Activated CD8-positive, alpha-beta memory T cell treated with anti-CD3 and anti-CD28 coated beads for 4 hours (primary cell): ENCODE measurements around the gene LRRC66.

Experiments
- DNase-seq, 2 donors: peaks; one replicate each; pipeline ENCODE4 v3.0.0-alpha.2; 2020; ENCODE audit warnings: low read depth in 2 of 2

The LRRC66 gene, protein sequence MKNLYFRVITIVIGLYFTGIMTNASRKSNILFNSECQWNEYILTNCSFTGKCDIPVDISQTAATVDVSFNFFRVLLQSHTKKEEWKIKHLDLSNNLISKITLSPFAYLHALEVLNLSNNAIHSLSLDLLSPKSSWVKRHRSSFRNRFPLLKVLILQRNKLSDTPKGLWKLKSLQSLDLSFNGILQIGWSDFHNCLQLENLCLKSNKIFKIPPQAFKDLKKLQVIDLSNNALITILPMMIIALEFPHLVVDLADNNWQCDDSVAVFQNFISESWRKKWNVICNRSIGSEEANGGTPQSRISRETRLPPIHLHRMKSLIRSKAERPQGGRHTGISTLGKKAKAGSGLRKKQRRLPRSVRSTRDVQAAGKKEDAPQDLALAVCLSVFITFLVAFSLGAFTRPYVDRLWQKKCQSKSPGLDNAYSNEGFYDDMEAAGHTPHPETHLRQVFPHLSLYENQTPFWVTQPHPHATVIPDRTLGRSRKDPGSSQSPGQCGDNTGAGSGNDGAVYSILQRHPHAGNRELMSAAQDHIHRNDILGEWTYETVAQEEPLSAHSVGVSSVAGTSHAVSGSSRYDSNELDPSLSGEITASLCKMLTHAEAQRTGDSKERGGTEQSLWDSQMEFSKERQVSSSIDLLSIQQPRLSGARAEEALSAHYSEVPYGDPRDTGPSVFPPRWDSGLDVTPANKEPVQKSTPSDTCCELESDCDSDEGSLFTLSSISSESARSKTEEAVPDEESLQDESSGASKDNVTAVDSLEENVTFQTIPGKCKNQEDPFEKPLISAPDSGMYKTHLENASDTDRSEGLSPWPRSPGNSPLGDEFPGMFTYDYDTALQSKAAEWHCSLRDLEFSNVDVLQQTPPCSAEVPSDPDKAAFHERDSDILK

DNA sequence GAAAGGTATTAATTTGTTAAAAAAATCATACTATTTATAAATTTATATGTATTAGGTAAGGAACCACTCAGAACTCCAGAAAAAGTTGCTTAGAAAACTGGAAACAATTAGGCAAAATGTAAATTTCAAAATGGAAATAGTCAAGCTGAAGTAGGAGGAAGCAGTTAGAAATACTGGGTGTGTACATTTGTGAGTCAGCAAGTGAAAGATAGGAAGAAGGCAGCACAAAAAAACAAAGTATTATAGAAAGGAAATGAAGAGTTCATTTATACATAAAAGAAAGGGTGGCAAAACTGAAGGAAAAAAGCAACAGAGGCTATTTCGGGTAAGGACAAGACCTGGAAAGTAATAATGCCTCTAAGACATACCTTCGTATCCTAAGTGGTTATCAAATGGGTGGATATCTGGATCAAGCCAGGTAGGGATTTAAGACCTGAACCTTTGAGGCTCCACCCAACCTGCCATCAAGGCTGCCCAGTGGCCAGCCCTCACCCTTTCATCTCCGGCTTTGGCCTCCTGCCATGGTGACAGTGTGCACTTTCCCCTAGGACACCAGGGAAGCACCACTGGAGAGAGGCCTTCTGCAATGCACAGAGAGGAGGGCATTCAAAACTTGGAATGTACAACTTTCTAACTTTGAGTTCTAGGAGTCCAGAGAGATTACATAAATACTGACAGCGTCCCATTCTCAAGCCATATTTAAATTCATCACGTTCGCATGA, at the start of gene LRRC66:
Gene LRRC66 (minus strand): TSS at position 428 of the 722 bp plus-strand sequence. CDS start 2,750 bp downstream, outside the sequence.
- no peak for DNase-seq

DNA sequence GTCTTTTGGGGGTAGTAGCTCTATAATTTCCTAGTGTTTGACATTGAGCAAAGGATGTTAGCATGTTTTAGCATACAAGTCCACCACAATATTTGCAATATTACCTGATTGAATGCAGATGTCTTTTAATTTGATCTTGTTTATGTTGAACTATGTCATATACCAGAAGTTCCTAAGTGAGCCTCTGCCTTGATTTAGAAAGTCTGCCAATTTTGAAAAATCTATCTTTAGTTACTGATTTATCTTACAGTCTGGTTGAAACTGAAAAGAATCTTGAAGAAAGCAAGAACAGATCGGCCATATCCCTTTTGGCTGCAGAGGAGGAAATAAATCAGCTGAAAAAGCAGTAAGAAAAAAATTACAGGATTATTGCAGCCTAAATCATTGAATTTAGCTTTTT, 49.4 kb upstream of the LRRC66 start:
- DNase-seq = no peak

DNA sequence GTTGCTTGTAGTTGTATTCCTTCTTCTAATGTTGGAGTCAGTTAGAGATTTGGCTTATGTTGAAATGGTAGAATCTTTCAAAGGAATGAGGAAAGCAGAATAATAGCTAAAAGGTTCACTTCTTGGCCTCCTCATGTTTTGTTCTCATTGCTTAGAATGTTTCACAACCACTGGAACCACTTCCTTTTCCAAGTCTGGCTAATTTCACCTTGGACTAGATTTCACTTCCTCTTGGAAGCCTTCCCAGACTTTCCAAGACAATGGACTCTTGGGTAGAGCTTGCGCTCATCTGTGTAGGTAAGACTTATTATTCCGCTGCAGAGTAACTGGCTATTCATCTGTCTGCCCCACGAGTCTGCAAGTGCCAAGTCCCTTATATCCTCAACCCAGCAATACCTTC, 39.2 kb upstream of the LRRC66 start:
- no peak for DNase-seq

DNA sequence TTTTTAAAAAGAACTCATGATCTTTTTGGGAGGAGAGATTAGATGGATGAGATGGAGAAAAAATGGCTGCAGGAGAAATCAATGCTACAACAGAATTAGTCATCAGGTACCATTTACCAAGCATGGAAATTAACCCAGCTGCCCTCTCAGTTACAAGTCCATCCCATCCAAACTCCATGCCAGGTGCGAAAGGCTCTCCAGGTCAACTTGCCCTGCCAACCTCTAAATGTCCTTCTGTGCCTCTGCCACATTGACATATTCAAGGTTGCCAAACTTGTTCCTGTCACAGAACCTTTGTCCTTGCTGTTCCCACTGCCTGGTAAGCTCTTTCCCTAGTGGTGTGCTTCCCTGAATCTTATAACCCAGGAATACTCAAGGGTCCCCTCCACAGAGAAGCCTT, 38.1 kb upstream of the LRRC66 start:
- no peak for DNase-seq

DNA sequence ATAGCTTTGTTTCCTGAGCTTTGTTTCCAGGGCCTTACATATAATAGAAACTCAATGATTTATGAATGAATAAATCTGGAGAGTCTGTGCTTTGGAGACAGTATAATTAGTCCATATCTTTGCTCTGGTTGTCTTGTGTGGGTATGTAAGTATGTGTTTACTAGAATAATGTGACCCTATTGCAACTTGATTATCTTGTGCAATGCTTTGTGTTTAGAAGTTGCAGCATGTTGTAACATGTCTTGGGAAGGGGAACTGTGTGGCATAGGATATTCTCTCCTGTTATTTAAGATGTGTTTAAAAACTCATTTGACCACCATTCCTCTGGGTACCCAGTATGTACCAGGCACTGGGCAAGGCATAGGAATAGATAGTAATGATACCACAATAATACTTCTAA, 37.0 kb upstream of the LRRC66 start:
- no peak for DNase-seq

DNA sequence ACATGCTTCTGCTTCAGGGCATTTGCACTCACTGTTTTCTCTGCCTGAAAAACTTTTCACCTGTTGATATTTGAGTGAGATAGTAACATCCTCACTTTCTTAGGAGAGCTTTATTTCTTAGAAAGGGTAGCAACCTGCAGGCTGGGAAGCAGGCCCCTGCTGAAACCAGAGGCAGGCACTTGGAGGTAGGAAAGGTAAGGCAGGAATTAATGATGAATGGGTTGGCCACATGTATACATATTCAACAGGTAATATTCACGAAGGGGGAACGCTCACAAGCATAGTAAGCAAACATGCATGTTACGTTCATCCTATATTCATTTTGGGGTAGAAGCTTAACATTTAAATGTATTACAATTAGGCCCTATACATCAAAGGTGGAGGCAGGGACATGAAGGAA, 34.1 kb upstream of the LRRC66 start:
- DNase-seq = no peak

DNA sequence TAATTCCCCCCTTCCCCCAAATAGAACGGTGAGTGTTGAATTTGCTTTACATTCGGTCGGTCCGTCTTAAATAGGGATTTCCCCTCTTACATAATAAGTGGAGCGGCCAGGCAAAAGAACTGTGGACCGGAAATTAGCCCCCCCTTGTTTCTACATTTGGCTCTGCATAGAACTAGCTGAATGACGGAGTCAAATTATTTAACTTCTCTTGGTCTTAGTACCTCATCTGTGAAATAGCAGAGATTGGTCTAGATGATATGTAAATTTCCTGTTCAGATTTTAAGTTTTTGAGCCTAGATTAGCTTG, 32.3 kb upstream of the LRRC66 start:
- no peak for DNase-seq

DNA sequence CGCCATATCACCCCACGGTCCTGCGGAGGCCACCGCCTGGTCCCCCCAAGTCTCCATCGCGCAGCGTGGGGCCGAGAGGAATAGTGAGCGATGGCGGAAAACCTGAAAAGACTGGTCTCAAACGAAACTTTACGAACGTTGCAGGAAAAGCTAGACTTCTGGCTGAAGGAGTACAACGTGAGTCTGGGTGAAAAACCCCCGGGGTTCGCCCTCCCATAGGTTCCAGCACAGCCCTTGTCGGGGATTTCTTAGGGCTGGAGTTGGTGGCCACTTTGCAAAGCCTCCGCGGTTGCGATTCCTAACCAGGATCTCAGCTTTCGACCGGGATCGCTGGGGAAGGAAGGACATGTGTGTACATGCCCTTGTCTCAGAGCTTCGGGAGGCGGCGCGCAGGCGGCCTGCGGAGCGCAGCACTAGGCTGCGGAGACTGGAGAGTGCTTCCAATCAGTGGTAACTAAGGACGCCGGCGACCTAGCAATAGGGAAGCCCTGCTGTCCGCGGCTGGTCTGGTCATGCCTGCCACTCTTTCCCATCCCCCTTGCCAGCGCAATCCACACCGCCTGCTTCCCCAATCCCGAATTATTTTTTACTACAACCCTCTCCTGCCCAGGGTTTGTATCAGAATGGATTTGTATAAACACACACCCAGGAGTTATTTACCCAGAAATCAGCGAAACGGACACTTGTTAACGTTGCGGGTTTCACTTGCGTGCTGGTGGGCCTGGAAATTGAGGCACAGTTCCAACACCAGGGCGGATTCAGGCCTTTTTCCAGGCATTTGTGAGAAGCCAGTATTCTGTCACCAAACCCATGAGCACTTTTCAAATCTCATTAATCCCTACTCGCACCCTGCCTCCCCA, 31.7 kb upstream of the LRRC66 start:
- no peak for DNase-seq

DNA sequence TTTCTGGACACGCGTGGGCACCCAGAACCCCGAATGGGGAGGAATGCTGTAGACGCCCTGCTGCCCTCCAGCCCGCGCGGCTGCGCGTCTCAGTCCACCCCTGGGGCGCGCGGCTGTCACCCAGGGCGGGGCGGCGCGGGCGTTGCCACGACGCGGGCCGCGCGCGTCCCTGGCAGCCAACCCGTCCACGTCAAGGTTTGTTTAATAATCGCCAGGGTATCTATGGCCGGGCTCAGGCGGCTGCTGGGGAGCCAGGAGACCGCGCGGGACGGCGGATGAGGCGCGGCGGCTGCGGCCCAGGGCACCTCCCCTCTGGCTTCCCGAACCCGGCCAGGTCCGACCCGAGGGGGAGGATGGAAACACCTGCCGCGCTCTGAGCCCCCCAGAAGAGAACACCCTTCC, 31.1 kb upstream of the LRRC66 start, which contains the start of gene SPATA18:
Gene SPATA18 (plus strand): TSS at position 92 of the 402 bp plus-strand sequence. CDS start 401 bp downstream, outside the sequence.
- no peak for DNase-seq

DNA sequence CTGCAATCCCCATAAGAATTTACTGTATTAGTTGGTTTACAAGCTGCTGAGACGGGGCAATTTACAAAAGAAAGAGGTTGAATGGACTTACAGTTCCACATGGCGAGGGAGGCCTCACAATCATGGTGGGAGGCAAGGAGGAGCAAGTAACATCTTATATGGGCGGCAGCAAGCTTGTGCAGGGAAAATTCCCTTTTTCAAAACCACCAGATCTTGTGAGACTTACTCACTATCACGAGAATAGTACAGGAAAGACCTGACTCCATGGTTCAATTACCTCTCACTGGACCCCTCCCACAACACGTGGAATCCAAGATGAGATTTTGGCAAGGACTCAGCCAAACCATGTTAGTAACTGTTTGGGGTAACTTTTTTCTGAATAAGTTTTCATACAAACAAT, 29.1 kb upstream of the LRRC66 start:
- no peak for DNase-seq

DNA sequence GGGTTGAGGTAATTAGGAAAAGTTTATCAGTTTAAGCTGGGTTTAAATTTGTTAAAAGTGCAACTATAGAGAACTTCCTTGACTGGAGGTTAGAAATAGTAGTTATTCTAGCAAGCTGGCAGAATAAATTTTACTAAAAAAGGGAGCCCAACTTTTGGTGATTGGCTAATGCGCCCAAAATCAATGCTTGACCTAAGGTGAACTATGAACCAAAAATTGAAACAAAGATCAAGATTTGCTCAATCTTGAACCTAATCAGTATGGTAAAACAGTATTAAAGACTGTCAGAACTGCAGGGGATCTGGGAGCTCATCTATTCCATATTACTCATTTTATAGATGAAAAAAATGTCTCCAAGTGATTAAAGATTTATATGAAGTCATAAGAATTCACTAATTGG, 24.9 kb upstream of the LRRC66 start:
- DNase-seq = no peak

DNA sequence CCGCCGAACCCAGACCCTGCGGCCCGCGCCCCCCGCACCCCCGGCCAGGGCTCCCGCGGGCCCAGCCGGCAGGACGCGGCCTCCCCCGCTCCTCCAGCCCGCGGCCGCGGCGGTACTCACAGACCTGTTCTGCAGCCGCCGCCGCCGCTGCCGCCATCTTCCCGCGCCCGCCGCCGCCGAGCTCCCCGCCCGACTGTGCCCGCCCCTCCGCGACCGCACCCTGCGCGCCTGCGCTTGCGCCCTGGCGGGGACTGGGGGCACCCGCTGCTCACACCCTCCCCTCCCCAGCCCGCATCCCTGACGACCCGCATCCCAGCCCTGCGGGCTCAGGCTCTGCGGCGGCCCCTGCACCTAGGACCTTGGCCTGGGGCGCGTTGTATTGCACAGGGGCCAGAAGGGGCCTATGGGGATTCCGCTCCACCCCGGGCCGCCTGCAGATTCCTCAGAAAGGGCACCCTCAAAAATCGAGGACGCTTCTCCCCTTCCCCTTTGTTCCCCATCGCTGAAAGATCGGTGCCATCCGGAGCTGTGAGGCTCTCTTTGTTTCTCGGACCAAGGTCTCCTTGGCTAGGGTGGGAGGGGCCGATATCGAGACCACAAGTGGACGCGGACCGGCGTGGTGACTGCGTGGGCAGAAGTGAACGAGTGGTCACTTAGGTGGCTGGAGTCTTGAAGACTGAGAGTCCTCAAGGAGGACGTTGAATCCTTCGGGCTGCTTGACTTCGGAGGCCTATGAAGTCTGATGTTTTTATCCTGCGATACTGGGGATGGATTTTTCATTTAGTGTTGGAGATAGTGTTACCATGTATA, 18.1 kb upstream of the LRRC66 start, which contains the start of gene SGCB:
Gene SGCB (minus strand): TSS at position 197 of the 810 bp plus-strand sequence. CDS start 40 bp downstream, at position 157.
- peak; percentile 39 to 46 for DNase-seq

DNA sequence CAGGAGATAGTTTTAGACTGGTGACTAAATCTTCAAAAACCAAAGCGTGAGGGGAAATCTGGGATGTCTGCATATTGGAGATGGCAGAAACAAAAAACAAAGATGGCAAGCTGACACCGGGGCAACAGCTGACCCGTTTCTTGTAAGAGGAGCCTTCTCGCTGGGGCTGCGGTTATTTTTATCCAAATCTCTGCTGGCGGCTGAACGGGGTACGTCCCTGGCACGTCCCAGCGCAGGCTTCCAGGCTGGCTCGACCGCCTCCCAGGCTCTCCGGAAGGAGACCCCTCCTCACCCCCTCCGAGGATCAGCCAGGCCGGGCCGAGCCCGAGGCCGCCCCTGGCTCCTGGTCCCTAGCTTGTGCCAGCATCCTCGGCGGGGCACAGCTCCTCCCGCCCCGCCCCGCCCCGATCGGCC, 17.5 kb upstream of the LRRC66 start:
- no peak for DNase-seq

DNA sequence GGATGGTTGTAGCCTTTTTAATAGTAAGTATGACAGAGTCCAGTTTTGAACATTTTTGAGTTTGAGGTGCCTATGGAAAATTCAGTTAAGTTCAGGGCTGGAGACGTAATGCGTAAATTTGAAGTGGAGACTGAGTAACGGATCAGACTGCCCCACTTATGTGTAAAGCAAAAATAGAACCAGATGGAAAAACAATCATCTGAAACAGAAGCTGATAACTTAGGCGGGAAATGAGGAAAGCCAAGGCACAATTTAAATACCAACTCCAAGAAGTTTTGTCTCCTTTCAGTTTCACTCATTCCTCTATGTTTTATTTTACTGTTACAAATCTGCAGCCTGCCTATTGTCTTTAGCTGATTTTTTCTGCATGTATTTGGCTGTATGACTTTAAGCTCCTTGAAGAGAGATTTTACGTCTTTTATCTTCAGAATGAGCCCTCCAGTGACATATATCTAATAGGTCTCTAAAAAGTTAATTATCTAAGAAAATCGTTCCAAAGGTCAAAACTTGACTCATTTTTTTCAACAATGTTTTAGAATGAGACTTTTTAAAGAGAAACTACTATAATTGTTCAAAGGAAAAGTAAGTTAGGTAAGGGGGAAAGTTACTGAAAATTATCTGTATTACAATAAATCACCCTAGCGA, 16.8 kb upstream of the LRRC66 start:
- DNase-seq = no peak

DNA sequence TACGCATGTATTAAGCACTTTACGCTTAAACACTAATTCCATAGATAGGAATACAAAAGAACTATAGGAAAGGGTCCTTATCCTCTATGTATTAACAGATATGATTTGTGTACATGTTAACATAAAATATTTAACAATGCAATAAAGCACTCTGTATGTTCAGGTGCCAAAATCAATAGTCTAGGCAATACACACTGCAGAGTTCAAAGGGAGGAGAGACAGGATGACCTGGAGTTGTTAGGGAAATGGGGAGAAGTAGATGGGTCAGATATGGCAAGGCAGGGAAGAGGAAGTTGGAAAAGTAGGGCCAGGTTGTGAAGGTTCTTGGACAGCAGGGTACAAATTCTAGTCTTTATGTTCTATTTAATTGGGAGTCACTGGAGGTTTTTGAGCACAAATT, 15.0 kb upstream of the LRRC66 start:
- no peak for DNase-seq

DNA sequence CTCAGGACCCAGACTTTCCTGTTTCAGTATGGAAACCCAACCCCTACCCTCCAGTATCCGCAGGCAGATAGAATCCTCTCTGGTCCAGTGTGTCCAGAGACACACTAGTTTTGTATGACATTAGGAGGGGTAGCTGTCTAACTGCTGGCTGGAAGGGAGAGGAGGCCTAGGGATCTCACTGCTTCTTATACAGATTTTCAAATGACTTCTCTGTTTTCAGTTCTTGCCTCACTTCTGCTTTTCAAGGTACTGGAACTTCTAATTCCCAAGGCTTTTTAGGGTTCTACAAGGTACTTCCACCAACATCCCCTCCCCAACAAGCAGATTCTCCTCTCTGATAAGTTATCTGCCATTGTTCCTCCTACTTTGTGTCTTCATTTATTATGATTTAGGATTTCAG, 11.8 kb upstream of the LRRC66 start:
- DNase-seq = no peak

DNA sequence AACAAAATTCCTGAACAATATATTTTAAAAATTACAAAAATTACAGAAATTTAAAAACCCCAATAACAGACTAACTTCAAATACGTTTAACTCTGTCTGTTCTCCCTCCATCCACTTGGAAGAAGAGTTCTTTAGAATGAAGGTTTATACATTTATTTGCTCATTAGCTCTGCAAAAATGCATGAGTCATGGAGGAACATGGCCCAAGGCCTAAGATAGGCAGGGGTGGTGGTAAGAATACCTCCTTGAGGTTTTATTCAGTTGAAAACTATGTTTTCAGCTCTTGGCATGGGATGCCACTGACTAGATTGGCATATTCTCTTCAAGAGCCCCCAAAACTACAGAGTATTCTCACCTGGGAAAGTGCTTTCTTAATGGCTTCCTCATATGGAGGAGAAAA, 8.8 kb upstream of the LRRC66 start:
- DNase-seq = no peak

DNA sequence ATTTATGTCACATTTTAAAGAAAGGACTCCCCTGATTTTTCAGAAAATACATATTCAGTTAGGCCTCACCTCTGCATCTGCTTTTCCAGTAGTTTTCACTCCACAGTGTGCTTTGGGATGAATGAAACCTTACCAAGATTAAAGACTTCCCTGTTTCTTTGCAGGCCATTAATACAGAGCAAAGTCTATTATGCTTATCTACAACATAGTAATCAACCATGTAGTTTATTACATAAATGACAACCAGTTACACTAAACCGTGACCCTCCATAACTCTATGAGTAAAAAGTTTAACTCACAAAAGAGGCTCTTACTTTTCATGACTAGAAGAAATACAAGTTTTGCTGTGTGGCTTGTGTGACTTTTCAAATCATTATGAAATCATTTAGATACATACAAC, 2.3 kb downstream of the LRRC66 start:
- no peak for DNase-seq

DNA sequence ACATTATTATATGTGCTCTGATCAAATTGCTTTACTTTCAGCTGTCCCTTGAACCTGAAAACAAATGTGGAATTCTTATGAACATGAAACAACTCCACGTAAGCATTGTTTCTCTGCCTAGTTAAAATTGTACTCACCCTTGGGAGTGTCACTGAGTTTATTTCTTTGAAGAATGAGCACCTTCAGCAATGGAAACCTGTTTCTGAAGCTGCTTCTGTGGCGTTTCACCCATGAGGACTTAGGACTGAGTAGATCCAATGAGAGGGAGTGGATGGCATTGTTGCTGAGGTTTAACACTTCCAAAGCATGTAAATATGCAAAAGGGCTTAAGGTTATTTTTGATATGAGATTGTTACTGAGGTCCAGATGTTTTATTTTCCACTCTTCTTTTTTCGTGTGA, 3.2 kb downstream of the LRRC66 start:
- DNase-seq = no peak

DNA sequence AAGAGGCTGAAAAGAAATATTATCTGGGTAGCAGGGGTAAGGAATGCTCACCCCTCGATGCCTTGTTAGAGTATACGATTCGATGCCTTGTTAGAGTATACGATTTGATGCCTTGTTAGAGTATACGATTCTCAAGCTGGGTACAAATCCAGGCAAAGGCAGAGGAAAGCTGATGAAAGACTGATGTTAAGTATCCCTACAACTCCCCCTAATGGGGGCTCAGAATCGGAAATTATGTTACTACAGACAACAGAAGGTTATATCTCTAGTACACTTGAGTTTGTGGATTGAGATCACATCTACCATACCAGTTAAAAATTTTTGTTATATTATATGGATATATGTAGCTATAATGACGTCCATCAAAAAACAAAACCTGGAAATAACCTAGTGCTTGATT, 4.8 kb downstream of the LRRC66 start:
- no peak for DNase-seq
